GM19455 (cell line): ENCODE results near the gene ZNF770.

Source experiments
- ATAC-seq: cut with Tn5 transposase; IDR thresholded peaks from one replicate; pipeline ENCODE4 v1.9.1; 2021; ENCODE audit not compliant: unreplicated experiment

Gene ZNF770

GRCh38 chr15:34988027-34988902 lies at the start of gene ZNF770:
Gene ZNF770 (minus strand): TSS chr15:34988287. CDS start chr15:34983434, 4,853 bp downstream.
- ATAC-seq, result peak; percentile 74

GRCh38 chr15:35028235-35028984 lies 40.3 kb upstream of the ZNF770 start:
- ATAC-seq, result no peak

- ATAC-seq, result no peak
These were observed 35.7 kb upstream of the ZNF770 start for GRCh38 chr15:35023804-35024203.

- no peak for ATAC-seq
These were observed 32.9 kb upstream of the ZNF770 start for GRCh38 chr15:35020974-35021373.

GRCh38 chr15:35019404-35020327 lies 31.6 kb upstream of the ZNF770 start:
- no peak for ATAC-seq

GRCh38 chr15:35014241-35014640 lies 26.2 kb upstream of the ZNF770 start:
- no peak for ATAC-seq

- no peak for ATAC-seq
These were observed 25.3 kb upstream of the ZNF770 start for GRCh38 chr15:35013370-35013769.

GRCh38 chr15:35007397-35007796 lies 19.3 kb upstream of the ZNF770 start:
- no peak for ATAC-seq

- ATAC-seq, result no peak
These were observed 17.8 kb upstream of the ZNF770 start for GRCh38 chr15:35005933-35006332.

- no peak for ATAC-seq
These were observed 15.8 kb upstream of the ZNF770 start for GRCh38 chr15:35003928-35004327.

- ATAC-seq, result no peak
These were observed 12.4 kb upstream of the ZNF770 start for GRCh38 chr15:35000511-35000910.

GRCh38 chr15:34999906-35000305 lies 11.8 kb upstream of the ZNF770 start:
- no peak for ATAC-seq

- ATAC-seq, result no peak
These were observed 6.8 kb upstream of the ZNF770 start for GRCh38 chr15:34994925-34995324.

GRCh38 chr15:34993877-34994276 lies 5.8 kb upstream of the ZNF770 start:
- ATAC-seq, result peak; percentile 95

- no peak for ATAC-seq
These were observed 5.3 kb upstream of the ZNF770 start for GRCh38 chr15:34993412-34993811.

GRCh38 chr15:34987609-34988026 lies 469 bp downstream of the ZNF770 start:
- ATAC-seq, result peak; percentile 1

- ATAC-seq, result no peak
These were observed 1.2 kb downstream of the ZNF770 start for GRCh38 chr15:34986771-34987480.

- no peak for ATAC-seq
These were observed 1.8 kb downstream of the ZNF770 start for GRCh38 chr15:34986326-34986725.

- no peak for ATAC-seq
These were observed 3.0 kb downstream of the ZNF770 start for GRCh38 chr15:34984889-34985630.

GRCh38 chr15:34976743-34977142 lies 11.3 kb downstream of the ZNF770 start:
- no peak for ATAC-seq
